Skeletal muscle cell (primary cell): Measurements from ENCODE around the gene C17orf114.
"Not testable (repeated sequence)": the region's sequence is repeated elsewhere in the genome, so short reads cannot be mapped to it uniquely, and the experiment has no call there.

Experiments
- DNase-seq: peaks from one replicate; pipeline ENCODE4 v3.0.0-alpha.2; 2010; ENCODE audit warnings: low read depth
- H3K4me3 ChIP-seq: 2 replicates; pipeline ENCODE4 v1.5.1; 2011; ENCODE audit warnings: low read depth, mild to moderate bottlenecking, control low read depth, low read length, moderate library complexity

C17orf114 gene

DNA sequence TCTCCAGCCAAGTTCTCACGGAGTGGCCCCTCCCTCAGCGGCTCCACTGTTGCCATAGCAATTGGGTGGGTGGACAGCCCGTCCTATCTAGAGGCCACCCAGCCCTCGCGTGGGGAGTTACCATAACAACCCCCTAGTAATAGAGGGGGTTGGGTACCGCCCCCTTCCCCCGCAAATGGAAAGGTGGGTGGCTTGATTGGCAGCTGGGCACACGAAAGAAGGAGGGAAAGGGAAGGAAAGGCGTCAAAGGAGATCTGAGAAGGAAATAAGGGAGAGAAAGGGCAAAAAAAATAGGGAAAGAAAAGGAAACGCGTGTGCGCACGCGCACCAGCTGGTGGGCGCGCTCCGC is 30.7 kb upstream of the C17orf114 start:
- not testable (repeated sequence) for DNase-seq
- peak overlapping the region; percentile 91 for H3K4me3 ChIP-seq

DNA sequence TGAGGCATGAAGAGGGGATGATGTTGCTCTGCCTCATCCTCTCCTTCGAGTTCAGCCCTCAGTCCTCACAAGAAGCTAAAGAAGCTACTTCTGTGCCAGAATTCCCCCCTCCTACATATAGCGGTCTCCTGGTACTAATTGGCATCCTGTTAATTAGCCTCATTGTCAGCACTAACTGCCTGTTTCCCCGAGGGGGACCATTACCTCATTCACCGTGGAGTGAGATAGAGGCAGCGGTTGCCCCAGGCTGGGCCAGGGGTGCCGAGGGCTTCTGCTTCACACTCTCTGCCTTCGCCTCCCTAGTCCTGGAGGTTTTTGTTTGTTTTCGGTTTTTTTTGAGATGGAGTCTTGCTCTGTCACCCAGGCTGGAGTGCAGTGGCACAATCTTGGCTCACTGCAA is 25.3 kb upstream of the C17orf114 start:
- no peak for DNase-seq
- H3K4me3 ChIP-seq: no peak overlapping the region

DNA sequence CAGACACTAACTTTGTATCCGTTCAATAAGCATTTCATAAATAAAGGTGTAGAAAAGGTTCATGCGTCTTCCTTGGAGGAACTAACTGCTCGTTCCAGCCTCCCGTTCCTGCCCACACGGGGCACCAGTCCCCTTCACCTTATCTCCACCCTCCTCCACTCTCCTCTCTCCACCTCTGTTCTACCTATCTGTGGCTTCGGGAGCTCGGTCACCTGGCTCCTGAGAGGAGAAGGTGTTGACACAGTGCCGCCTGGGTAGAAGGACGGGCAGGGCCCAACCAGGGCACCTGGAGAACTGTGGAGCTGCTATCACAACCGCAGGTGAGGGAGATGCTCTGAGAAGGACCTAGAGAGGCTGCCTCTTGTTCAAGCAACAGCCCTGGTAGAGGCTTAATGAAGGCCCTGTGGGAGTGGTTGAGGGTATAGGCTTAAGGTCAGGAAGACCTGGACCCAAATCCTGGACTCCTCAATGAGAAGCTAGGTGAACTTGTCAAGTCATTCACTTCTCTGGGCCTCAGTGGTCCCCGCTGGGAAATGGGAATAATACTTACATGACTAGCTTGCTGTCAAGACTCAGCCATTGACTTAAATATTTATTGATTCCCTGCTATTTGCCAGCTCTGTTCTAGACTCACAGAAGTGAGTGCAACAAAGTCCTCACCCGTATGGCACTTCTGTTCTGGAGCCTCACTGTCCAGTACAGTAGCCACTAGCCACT is 21.4 kb upstream of the C17orf114 start:
- H3K4me3 ChIP-seq: no peak overlapping the region
- DNase-seq: no peak

DNA sequence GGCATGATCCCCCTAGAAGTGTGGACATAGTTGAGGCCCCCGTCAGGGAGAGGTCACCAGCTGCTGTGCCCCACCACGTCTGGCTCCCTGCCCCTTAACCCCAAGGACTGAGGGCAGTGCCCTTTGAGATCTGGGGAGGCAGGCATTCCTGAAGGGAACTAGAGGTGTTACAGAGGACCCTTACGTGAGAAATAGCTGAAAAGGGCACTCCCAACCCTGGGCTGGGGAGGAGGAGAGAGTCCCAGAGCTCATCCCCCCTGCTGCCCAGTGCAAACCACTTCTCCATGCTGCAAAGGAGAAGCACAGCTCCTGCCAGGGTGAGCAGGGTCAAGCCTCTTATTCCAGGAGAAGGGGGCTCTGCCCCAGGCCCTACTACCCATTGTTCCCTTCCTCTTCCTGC is 20.7 kb upstream of the C17orf114 start:
- no peak for DNase-seq
- no peak overlapping the region for H3K4me3 ChIP-seq

DNA sequence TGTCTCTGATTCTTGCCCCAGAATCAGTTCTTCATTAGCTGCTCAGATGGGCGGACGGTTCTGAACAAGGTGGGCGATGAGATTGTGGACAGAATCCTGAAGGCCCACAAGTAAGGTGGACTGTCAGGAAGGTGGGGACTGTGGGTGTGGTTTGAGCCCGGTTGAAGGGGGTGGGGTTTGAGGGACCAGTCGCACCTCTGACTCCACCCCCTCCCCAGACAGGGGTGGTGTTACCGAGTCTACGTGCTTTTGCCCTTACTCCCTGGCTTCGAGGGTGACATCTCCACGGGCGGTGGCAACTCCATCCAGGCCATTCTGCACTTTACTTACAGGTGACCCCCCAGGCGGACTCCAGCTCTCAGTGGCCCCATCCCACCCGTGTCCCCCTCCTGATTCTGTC is 16.1 kb upstream of the C17orf114 start:
- H3K4me3 ChIP-seq: no peak overlapping the region
- DNase-seq: no peak

DNA sequence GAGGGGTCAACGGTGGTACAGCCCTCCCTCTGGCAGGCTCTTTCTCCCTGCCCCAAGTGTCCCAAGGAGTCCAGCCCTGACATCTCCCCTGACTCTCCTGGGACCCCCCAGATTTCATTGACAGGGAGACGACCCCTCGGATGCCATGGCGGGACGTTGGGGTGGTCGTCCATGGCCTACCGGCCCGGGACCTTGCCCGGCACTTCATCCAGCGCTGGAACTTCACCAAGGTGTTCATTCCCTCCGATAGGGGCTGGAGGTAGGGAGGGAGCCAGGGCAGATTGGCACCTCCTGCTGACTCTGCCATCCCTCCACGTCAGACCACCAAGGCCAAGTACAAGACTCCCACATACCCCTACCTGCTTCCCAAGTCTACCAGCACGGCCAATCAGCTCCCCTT is 14.7 kb upstream of the C17orf114 start:
- H3K4me3 ChIP-seq: no peak overlapping the region
- no peak for DNase-seq

DNA sequence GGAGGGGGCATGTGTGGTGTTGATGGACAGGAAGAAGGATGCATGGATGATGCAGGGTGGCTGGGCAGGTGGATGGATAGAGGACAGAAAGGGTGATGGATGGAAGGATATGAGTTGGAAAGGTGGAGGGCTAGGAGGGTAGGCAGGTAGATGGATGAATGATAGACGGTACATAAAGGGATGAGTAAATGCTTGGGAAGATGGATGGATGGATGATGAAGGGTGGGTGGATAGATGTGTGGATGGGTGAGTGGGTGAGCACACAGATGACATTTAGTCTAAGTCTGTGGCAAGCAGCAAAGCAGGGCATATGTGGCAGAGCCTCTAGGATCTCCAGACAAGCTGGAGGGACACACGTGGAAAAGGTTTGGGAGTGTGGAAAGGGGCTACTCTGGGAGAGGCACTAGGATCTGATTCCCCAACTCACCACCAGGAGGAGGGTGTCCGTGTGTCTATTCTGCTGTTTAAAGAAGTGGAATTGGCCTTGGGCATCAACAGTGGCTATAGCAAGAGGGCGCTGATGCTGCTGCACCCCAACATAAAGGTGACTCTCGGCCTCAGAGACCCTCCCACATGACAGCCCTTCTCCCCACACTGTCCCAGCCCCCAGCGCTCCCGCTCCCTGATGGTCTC is 13.0 kb upstream of the C17orf114 start:
- DNase-seq: no peak
- H3K4me3 ChIP-seq: no peak overlapping the region

DNA sequence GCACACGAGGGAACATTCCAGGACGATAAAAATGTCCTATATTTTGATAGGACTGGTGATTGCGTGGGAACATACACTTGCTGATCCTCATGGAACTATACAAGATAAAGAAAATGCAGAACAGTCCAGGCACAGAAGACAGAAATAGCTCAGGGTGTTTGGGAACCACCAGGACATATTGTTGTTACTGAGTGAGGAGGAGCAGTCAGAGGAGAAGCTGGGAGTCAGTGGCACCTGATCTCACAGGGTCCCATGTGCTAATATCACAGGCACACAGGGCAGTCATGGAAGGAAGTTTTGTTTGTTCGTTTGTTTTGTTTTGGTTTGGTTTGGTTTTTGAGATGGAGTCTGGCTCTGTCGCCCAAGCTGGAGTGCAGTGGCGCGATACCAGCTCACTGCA is 10.6 kb upstream of the C17orf114 start:
- DNase-seq: no peak
- no peak overlapping the region for H3K4me3 ChIP-seq

DNA sequence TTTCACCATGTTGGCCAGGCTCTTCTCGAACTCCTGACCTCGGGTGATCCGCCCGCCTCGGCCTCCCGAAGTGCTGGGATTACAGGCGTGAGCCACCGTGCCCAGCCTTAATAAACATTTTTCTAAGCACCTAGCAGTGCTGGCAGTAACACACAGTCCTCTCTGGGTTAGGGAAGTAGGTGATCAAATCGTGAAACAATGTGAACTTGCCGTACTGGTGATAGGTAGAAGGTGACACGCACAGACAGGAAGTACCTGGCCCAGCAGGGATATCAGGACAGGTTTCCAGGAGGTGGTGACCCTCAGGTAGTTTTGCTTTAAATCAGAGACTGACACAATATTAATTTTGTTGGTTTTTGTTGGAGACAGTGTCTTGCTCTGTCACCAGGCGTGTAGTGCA is 9.3 kb upstream of the C17orf114 start:
- no peak for DNase-seq
- H3K4me3 ChIP-seq: no peak overlapping the region

DNA sequence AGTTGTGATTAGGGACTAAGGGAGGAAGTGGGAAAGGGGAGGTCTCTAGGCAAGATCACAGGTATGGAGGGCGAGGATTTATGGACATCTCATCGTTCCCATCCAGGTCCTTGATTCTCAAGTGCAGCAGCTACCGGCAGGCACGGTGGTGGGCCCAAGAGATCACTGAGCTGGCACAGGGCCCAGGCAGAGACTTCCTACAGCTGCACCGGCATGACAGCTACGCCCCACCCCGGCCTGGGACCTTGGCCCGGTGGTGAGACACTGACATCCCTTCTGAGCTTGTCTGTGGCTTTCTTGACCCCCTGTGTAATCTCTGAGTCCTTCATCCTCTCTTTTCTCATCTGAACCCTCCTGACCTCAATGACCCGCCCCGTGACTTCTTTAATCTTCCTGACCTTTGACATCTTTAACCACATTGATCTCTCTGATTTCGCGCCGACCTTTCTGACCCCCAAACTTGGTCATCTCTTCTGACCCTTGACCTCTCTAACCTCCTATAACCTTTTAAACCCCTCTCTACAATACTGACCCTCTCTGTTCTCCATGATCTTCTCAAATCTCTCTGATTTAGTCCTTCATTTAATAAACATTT is 8.7 kb upstream of the C17orf114 start:
- no peak overlapping the region for H3K4me3 ChIP-seq
- no peak for DNase-seq

DNA sequence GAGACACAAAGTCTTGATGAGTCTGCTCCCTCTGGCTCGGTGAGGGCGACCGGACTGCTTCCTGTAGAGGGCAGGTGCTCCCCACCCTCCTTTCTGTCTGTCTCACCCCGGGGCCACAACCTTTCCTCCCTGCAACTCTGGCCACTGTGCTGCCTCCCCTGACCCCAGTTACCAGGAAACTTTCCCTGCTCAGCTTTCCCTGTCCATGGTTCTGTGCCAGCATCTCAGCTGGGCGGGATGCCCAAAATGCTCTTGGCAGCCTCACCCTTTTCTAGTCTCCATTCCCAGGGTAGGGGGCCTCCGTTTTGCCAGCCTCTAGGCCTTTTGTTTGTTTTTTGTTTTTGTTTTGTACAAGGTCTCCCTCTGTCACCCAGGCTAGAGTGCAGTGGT is 6.2 kb upstream of the C17orf114 start:
- no peak for DNase-seq
- no peak overlapping the region for H3K4me3 ChIP-seq

DNA sequence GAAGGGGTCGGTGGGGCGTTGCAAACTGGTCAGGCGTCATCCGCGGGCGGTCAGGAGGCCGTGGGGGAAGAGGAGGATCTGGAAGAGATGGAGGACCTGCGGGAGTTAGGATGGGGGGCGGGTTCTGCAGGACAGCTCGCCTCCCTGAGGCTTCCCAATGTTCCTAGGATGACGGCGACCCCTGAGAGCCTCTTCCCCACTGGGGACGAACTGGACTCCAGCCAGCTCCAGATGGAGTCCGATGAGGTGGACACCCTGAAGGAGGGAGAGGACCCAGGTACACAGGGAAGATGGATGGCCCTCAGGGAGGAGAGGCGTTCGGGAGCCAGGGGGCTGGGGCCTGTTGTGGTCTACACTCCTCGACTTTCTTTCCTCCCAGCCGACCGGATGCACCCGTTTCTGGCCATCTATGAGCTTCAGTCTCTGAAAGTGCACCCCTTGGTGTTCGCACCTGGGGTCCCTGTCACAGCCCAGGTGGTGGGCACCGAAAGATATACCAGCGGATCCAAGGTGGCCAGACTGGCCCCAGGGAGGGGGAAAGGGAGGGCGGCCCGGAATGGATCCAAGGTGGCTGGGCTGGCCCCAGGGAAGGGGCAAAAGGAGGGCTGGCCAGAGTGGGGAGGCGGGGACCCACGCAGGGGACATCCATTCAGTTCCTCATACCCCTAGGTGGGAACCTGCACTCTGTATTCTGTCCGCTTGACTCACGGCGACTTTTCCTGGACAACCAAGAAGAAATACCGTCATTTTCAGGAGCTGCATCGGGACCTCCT is 5.7 kb upstream of the C17orf114 start:
- peak overlapping the region; percentile 80 for H3K4me3 ChIP-seq
- DNase-seq: no peak

DNA sequence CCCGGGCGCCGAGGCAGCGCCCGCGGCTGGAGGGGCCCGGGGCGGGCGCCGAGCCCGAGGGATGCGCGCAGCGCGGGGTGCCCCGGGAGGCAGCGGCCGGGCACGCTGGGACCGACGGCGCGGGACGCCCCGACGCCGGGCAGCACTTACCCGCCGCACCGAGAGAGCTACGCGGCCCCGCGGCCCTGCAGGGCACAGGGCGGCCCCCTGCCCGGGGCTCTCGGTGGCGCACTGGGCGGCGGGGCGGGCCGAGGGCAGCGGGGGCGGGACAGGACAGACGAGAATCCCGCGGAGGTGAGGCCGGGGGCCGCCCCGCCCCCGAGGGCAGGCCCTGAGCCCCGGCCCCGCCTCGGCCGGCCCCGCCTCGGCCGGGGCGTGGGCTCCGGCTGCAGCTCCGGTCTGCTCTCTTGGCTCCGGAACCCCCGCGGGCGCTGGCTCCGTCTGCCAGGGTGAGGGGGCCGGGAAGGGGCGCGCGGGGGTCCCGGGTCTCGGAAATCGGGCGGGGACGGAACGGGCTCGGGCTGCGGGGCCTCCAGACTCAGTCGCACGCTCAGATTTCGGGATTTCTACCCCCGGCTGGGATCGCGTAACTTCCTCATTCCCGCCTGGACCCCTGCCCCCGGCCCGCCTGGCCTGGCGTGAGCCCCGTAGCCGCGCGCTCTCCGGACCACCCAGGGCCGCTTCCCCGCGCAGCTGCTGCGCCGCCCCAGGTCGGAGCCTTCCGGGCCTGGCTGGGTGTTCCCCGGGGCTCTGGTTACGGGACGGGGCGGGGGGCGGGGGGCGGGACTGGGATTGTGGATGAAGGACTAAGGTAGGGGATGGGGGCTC is 4.9 kb upstream of the C17orf114 start, which contains the start of gene PLD2:
Gene PLD2 (plus strand): TSS at position 376 of the 828 bp plus-strand sequence. CDS start 621 bp downstream, outside the sequence.
- H3K4me3 ChIP-seq: peak within 1 kb of the TSS; percentile 80
- peak; percentile 30 for DNase-seq

DNA sequence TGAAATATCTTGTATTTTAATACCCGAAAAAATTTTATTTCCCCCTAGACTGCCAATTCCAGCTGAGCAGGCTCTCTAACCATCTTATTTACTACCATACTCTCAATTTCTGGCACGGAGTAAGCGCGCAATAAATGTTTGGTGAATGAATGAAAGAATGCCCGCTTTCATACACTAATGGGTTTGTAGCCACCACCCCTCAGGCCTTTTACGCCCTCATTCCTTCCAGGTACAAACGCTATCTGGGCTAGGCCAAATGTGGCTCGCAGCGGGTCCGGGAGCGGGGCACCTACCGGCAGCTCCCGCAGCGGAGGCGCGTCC is 4.3 kb upstream of the C17orf114 start:
- DNase-seq: no peak
- peak overlapping the region; percentile 80 for H3K4me3 ChIP-seq

DNA sequence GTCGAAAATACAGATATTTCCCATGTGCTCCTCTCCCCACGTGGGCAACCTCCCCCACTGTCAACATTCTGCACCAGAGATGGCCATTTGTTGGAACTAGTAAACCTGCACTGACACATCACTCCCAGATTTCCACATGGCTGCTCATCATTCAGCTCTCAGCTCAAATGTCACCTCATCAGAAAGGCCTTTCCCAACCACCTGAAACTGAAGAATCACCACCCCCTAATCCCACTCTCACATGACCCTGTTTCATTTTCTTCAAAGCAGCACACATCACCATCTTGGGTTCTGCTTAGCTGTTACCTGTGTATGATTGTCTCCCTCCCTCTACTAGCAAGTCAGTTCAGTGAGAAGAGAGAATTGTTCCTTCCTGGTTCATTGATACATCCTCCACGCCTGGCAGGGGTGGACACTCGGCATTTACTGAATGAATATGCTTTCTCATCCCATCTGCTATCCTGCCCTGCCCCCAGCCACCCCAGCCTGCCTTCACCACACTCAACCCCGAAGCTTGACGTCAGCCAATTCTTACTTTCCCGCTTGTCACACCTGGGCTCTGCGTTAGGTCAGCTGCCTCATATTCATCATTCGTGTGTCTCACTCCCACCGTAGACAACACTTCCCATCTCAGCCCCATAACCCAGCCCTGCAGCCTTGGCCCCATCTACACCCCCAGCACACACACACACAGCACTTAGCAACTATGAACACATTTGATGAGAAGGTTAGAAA is 1.5 kb downstream of the C17orf114 start:
- no peak overlapping the region for H3K4me3 ChIP-seq
- no peak for DNase-seq

DNA sequence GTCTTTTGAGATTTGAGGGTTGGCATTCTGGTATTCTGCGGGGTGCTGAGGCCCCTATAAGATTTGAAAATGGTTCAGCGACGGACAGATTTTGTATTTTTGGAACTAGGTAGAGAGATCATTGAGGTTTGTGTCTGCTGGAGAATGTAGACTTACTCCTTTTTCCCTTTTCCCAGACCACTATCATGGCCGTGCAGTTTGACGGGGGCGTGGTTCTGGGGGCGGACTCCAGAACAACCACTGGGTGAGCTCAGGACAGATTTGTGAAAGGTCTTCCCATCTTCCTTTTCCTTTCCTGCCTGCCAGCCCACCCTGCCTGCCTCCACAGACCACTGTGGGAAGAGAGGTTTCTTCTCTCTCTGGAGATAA is 5.6 kb downstream of the C17orf114 start:
- no peak for DNase-seq
- H3K4me3 ChIP-seq: peak overlapping the region; percentile 92

DNA sequence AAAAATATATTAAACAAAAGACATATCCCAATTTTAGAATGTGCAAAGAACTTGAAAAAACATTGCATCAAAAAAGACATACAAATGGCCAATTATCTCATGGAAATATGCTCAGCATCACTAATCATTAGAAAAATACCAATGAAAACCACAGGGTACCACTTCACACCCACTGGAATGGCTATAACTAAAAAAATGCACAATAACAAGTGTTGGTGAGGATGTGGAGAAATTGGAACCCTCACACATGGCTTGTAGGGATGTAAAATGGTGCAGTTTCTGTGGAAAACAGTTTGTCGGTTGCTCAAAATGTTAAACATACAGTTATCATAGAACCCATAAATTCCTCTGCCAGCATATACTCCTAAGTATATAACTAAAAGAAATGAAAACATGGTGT is 7.0 kb downstream of the C17orf114 start:
- no peak for DNase-seq
- H3K4me3 ChIP-seq: no peak overlapping the region

DNA sequence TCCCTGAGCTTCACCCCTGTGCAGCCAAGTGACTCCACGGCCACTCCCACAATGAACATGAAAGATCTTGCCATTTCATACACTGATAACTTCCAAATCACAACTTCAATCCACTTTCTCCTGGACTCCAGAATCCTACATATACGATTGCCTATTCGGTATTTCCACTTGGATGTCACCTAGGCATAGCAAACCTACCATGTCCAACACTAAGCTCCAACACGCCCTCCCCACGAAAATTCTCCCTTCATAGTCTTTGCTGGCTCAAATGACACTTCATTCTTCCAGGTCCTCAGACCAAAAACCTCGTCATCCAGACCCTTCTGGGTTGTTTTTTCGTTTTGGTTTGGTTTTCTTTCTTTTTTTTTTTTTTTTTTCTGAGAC is 11.4 kb downstream of the C17orf114 start:
- H3K4me3 ChIP-seq: peak overlapping the region; percentile 62
- no peak for DNase-seq
